Esophagus squamous epithelium (tissue), 5 donors: ENCODE data around the gene P3R3URF. TPM values are rescaled to one million over a fixed set of nuclear protein-coding genes. Genes with fewer than 3 reads are reported as not detected.
A peak's percentile ranks its signal among the peaks of the same experiment; 100 is the strongest.

Source experiments
- DNase-seq: peaks from one replicate; lab custom pipeline; 2025; lab: John Stamatoyannopoulos, UW
- H3K27ac ChIP-seq, 4 donors: fragments of 200-600 bp; sonication (generic); one replicate each; pipeline ENCODE4 v1.5.1; 2016 to 2019; ENCODE audit warnings: mild to moderate bottlenecking in 1 of 4
- H3K27me3 ChIP-seq, 4 donors: fragments of 200-600 bp; sonication (generic); 1 replicate in 3 of 4; 2 replicates in 1 of 4; pipeline versions ENCODE4 v1.5.1 to v1.6.0; 2017 to 2021; ENCODE audit warnings: antibody characterized with exemption in 1 of 4
- H3K36me3 ChIP-seq, 3 donors: fragments of 200-600 bp; sonication (generic); one replicate each; pipeline ENCODE4 v1.5.1; 2016 to 2019
- H3K4me1 ChIP-seq, 3 donors: fragments of 200-600 bp; sonication (generic); one replicate each; pipeline ENCODE4 v1.5.1; 2017 to 2019
- H3K4me3 ChIP-seq, 4 donors: fragments of 200-600 bp; sonication (generic); 1 replicate in 3 of 4; 2 replicates in 1 of 4; pipeline ENCODE4 v1.5.1; 2016 to 2019; ENCODE audit warnings: mild to moderate bottlenecking in 2 of 4, moderate library complexity in 1 of 4
- H3K9me3 ChIP-seq, 3 donors: fragments of 200-600 bp; sonication (generic); one replicate each; pipeline ENCODE4 v1.5.1; 2016 to 2019
- CTCF ChIP-seq, 6 experiments: fragments of 450-650 bp in 4 of 6; fragments of 200-600 bp in 2 of 6; sonication (generic) in 2 of 6; IDR thresholded peaks; one replicate each; pipeline ENCODE4 v1.5.1; 2016 to 2019; ENCODE audit warnings: antibody characterized with exemption in 6 of 6, mild to moderate bottlenecking in 4 of 6, moderate library complexity in 4 of 6
- POLR2A ChIP-seq, 4 donors: fragments of 450-650 bp; IDR thresholded peaks; one replicate each; pipeline ENCODE4 v1.6.1; 2017; ENCODE audit warnings: antibody characterized with exemption in 4 of 4, mild to moderate bottlenecking in 4 of 4, moderate library complexity in 3 of 4
- WGBS, 2 donors: methylation state at CpG; one replicate each; pipeline ENCODE4 v1.1.5; 2018; 5-methylcytosine and 5-hydroxymethylcytosine counted together
- intact Hi-C: fragments of 100-400 bp; cut with DNase I; formaldehyde crosslinking; loops from one replicate; pipeline ENCODE4 v1.15.0; 2022
- total RNA-seq, 4 donors: library from RNA; depleted of rRNA; stranded (reverse); fragments of >200 nt; gene quantifications; one replicate each; pipeline ENCODE4 v1.1.0, GENCODE V29; 2016
- donor health status: DM: yes; HTN: yes; CAD: no.

Gene P3R3URF
- total RNA-seq, 4 donors from 2014 or later: not detected

GRCh38 chr1:46150085-46150484 lies 26.2 kb downstream of the P3R3URF start:
- WGBS, 2 donors: 89 to 94% methylated on average over 2 of the region's 2 CpGs
- intact Hi-C loops: no loop called here
- Histone ChIP-seq H3K9me3 (no peaks in the 10 kb centered on the region), H3K36me3 (no peaks in the 10 kb centered on the region), H3K4me3 (no peak overlapping the region), H3K4me1 (no peaks in the 10 kb centered on the region), H3K27ac (peak overlapping the region in 2 of 4 donors; percentile 42 to 50), H3K27me3 (no peaks in the 10 kb centered on the region)
- no peak for TF ChIP-seq POLR2A (IDR thresholded peaks at IDR 0.05)
- no peak for TF ChIP-seq CTCF (IDR thresholded peaks at IDR 0.05)
- no peak for DNase-seq

GRCh38 chr1:46148318-46148717 lies 28.0 kb downstream of the P3R3URF start:
- 79 to 80% methylated on average over 2 of the region's 2 CpGs for WGBS, 2 donors
- no peak overlapping the region for H3K27ac ChIP-seq
- DNase-seq: no peak
- TF ChIP-seq POLR2A (IDR thresholded peaks at IDR 0.05): no peak
- no peak for TF ChIP-seq CTCF (IDR thresholded peaks at IDR 0.05)
- no peaks in the 10 kb centered on the region for H3K27me3 ChIP-seq
- intact Hi-C loops: no loop called here
- no peaks in the 10 kb centered on the region for H3K4me1 ChIP-seq
- H3K9me3 ChIP-seq: no peaks in the 10 kb centered on the region
- H3K4me3 ChIP-seq: no peak overlapping the region
- no peaks in the 10 kb centered on the region for H3K36me3 ChIP-seq

- Histone ChIP-seq H3K36me3 (no peaks in the 10 kb centered on the region), H3K9me3 (no peaks in the 10 kb centered on the region), H3K4me3 (no peak overlapping the region), H3K27me3 (peaks cover 0 to 7% (median 0%) of the 10 kb centered on the region in 4 donors), H3K4me1 (peaks cover 7 to 40% (median 8%) of the 10 kb centered on the region in 3 donors), H3K27ac (peak overlapping the region in 3 of 4 donors; percentile 0 to 49 (median 5))
- intact Hi-C loops: no loop called here
- 59 to 68% methylated on average over 3 of the region's 3 CpGs for WGBS, 2 donors
- DNase-seq: no peak
- no peak for TF ChIP-seq POLR2A (IDR thresholded peaks at IDR 0.05)
- TF ChIP-seq CTCF (IDR thresholded peaks at IDR 0.05): no peak
Observed at GRCh38 chr1:46137916-46138315, 38.4 kb downstream of the P3R3URF start.

GRCh38 chr1:46136711-46137110 lies 39.6 kb downstream of the P3R3URF start:
- H3K27me3 ChIP-seq: peaks cover 0 to 13% (median 0%) of the 10 kb centered on the region in 4 donors
- DNase-seq: no peak
- H3K4me1 ChIP-seq: peaks cover 7 to 45% (median 8%) of the 10 kb centered on the region in 3 donors
- H3K9me3 ChIP-seq: no peaks in the 10 kb centered on the region
- no peak overlapping the region for H3K27ac ChIP-seq
- no peaks in the 10 kb centered on the region for H3K36me3 ChIP-seq
- no peak overlapping the region for H3K4me3 ChIP-seq
- intact Hi-C loops: no loop called here
- TF ChIP-seq POLR2A (IDR thresholded peaks at IDR 0.05) (no peak), CTCF (IDR thresholded peaks at IDR 0.05) (no peak)

GRCh38 chr1:46134660-46135331 lies 41.5 kb downstream of the P3R3URF start:
- no peak for TF ChIP-seq CTCF (IDR thresholded peaks at IDR 0.05)
- TF ChIP-seq POLR2A (IDR thresholded peaks at IDR 0.05): no peak
- no peaks in the 10 kb centered on the region for H3K36me3 ChIP-seq
- 18 to 20% methylated on average over 3 of the region's 3 CpGs for WGBS, 2 donors
- peaks cover 0 to 32% (median 0%) of the 10 kb centered on the region in 4 donors for H3K27me3 ChIP-seq
- H3K27ac ChIP-seq: peak overlapping the region in 3 of 4 donors; percentile 89 to 95 (median 94)
- no peak overlapping the region for H3K4me3 ChIP-seq
- intact Hi-C loops: no loop called here
- no peak for DNase-seq
- H3K4me1 ChIP-seq: peaks cover 7 to 58% (median 8%) of the 10 kb centered on the region in 3 donors
- H3K9me3 ChIP-seq: no peaks in the 10 kb centered on the region
